C4-2B (cell line): Measurements from ENCODE around the gene TNFAIP2.
"Not testable (repeated sequence)": the region's sequence is repeated elsewhere in the genome, so short reads cannot be mapped to it uniquely, and the experiment has no call there.

ENCODE experiments used
- H3K27ac ChIP-seq: fragments of 450-650 bp; 2 replicates; pipeline ENCODE4 v1.5.1; 2017
- ZFX ChIP-seq: fragments of 450-650 bp; IDR thresholded peaks from 2 replicates; pipeline ENCODE4 v1.6.1; 2017
- TF ChIP-seq, protein P1 (sequence below): fragments of 450-650 bp; conservative IDR thresholded peaks from 2 replicates; pipeline ENCODE4 v1.5.1; 2017; ENCODE audit warnings: mild to moderate bottlenecking

TNFAIP2 gene

GRCh38 chr14:103118018-103118662, 5.1 kb upstream of the TNFAIP2 start:
- no peak overlapping the region for H3K27ac ChIP-seq
- TF ChIP-seq ZFX = no peak
- TF ChIP-seq, protein P1, sequence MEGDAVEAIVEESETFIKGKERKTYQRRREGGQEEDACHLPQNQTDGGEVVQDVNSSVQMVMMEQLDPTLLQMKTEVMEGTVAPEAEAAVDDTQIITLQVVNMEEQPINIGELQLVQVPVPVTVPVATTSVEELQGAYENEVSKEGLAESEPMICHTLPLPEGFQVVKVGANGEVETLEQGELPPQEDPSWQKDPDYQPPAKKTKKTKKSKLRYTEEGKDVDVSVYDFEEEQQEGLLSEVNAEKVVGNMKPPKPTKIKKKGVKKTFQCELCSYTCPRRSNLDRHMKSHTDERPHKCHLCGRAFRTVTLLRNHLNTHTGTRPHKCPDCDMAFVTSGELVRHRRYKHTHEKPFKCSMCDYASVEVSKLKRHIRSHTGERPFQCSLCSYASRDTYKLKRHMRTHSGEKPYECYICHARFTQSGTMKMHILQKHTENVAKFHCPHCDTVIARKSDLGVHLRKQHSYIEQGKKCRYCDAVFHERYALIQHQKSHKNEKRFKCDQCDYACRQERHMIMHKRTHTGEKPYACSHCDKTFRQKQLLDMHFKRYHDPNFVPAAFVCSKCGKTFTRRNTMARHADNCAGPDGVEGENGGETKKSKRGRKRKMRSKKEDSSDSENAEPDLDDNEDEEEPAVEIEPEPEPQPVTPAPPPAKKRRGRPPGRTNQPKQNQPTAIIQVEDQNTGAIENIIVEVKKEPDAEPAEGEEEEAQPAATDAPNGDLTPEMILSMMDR = no peak

DNA sequence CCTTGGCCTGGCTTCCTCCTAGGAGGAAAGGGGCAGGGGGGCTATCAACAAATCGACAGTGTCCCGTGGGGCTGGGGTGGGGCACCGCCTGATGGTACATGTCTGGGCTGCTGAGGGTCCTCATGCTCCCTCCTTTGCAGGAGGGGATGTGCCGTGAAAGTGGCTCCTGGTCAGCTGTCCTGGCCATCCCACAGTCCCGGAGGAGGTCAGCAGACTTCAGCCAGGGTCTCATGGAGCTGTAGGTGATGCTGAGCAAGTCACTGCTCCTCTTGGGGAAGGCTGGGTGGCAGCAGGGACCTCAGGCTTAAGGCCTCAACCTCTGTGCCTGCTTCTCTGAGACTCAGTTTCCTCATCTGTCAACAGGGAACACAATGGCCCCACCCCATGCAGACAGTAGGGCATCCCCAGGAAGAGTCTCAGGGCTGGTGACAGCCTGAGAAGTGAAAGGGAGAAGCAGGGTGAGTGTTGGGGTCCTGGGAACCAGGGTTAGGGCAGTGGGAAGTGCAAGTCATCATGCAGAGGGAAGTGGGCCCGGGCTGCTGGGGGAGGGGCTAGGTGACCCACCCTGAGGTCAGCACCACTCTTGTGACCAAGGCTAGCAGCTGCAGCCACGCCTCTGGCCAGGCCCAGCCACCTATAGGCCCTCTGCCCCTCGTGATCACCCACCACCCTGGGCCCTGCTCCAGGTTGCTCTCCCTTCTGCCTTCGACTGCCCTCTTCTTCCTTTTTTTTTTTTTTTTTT, 4.4 kb upstream of the TNFAIP2 start:
- H3K27ac ChIP-seq = no peak overlapping the region
- TF ChIP-seq, protein P1 = no peak
- no peak for TF ChIP-seq ZFX

DNA sequence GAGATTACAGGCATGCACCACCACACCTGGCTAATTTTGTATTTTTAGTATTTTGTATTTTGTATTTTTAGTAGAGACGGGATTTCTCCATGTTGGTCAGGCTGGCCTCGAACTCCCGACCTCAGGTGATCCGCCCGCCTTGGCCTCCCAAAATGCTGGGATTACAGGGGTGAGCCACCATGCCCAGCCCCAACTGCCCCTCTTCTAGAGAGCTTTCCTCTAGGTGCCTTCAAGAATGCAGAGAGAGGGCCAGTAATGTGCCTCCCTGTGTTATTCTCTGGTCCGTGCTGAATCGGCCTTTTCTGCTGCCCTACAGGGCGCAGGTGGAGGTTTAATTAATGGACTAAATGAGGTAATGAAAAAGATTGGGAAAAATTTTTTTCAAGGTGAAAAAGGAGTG, 3.7 kb upstream of the TNFAIP2 start:
- H3K27ac ChIP-seq = not testable (repeated sequence)

GRCh38 chr14:103121121-103121845, 2.0 kb upstream of the TNFAIP2 start:
- no peak overlapping the region for H3K27ac ChIP-seq
- TF ChIP-seq, protein P1 = no peak
- TF ChIP-seq ZFX = no peak

DNA sequence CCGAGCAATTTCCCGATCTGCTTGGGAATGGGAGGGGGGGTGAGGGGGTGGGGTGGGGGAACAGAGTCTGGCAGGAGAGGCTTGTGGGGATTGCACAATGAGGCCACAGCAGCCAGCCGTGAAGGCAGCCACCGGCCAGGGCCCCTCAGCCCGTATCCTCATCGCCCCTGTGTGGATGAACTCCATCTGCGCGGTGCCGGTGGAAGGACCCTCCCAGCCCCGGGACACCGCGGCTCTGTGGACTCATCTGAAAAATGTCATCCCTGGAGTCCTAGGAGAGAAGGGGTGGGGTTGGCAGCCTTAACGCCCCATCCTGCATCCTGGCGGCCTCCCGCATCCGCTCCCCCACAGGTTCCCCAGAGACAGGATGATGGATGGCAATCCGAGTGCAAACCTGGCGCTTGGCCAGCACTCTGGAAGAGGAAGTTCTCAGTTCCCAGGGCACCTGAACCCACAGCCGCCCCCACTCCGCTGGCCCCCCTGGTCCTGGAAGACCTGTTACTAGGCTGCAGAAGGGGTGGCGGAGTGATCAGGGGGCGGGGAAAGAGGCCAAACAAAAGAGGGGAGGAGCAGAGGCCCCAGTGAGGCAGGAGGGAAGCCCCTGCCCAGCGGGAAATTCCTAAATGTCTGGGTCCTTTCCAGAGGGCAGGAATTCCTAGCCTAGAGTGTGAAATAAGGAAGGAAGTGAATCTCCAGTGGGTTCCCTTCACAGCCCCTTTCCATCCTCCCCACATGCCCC, 1.2 kb upstream of the TNFAIP2 start:
- no peak overlapping the region for H3K27ac ChIP-seq
- TF ChIP-seq ZFX = no peak
- TF ChIP-seq, protein P1 = no peak

- TF ChIP-seq ZFX = no peak
- TF ChIP-seq, protein P1 = no peak
- no peak overlapping the region for H3K27ac ChIP-seq
Observed at GRCh38 chr14:103122585-103122946, 695 bp upstream of the TNFAIP2 start.

DNA sequence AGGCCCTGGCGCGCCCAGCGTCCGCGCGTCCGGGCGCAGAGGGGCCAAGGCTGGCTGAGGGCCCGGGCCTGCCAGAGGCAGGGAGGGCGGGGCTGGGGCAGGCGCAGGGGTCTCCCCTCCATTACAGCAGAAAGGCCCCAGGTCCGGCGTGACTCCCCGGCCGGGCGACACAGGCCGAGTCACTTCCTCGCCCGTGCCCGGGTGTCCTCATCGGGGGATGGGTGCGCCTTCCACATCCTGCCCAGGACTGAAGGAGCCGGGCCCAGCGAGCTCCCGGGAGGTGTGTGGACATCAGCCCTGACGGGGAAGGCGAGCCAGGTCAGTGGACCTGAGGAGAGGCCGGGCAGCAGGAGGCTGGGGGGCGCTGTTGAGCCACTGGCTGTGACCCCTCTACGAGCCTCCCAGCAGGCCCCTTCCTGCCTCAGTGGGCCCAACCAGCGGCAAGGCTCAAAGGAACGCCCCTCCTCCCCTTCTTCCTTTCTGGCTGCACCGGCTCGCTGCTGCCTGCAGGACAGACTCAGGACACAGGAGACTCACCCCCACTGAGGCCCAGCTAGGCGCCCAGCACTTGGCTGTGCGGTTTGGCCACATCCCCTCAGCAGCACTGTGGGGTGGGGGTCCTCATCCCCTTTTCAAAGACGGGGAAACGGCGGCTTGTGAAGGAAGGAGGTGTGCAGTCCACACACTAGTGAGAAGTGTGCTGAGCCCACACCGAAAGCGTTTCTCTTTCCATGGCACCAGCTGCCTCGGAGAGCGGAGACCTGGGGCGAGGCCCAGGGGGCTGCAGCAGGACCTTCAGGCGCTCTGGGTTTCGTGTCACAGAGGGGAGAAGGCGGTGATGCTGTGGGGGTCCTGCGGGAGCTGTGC, 606 bp downstream of the TNFAIP2 start:
- TF ChIP-seq, protein P1 = no peak; the same call in 1 of the 2 replicates
- no peak for TF ChIP-seq ZFX
- no peak overlapping the region for H3K27ac ChIP-seq
